ENCODE results near the gene PGR. TPM values are rescaled to one million over a fixed set of nuclear protein-coding genes. Genes with fewer than 3 reads are reported as not detected.

Gene PGR
- total and polyA plus RNA-seq, 2 of the 8 experiments (the other 6 are each of a cell fraction or from before 2014, with no cell fraction given) = 0.03 to 0.35 TPM

DNA sequence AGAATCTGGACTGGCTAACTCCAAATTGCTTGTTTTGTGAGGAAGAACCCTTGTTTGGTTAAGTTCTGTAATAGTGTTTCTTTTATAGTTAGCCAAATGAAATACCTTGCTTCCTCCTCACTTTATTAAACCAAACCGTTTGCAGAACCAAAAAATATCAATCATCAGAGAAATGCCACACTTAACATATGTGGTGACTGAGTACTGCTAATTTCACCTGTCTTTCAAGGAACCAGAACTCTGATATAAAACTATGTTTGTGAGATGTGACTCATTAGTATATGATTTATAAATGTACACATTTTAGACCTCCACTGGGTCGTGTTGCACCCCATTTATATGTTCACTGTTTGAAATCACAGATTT lies 119.9 kb downstream of the PGR start (continued):
- TF ChIP-seq POU5F1 (IDR thresholded peaks at IDR 0.05; ENCODE audit: low read depth, low read length) (no peak), CREB1 (IDR thresholded peaks at IDR 0.05) (no peak), JUND (IDR thresholded peaks at IDR 0.05; ENCODE audit: low read length) (no peak), TBP (IDR thresholded peaks at IDR 0.05; ENCODE audit: low read depth, low read length) (no peak)
